Measurements from ENCODE around the gene TNKS1BP1. TPM values are rescaled to one million over a fixed set of nuclear protein-coding genes. Genes with fewer than 3 reads are reported as not detected.

The TNKS1BP1 gene
- total RNA-seq, 1 experiment from 2014 or later, result 127 TPM

Other genes starting within 250 kb of the TNKS1BP1 start
- gene LRRC55, start 143.0 kb downstream of the TNKS1BP1 start, total RNA-seq (2021), result 0.46 to 0.79 TPM (median 0.71 TPM) in 3 replicates
- gene APLNR, start 87.7 kb downstream of the TNKS1BP1 start, total RNA-seq (2021), result 0.53 to 0.89 TPM (median 0.66 TPM) in 3 replicates
- 218 to 228 TPM (median 223 TPM) in 3 replicates for gene SSRP1, start 10.9 kb upstream of the TNKS1BP1 start, total RNA-seq (2021)
- 0.26 to 1.1 TPM (median 0.66 TPM) in 3 replicates for gene P2RX3, start 13.4 kb upstream of the TNKS1BP1 start, total RNA-seq (2021)
- not detected in 3 replicates for gene PRG3, start 56.2 kb upstream of the TNKS1BP1 start, total RNA-seq (2021)
- gene PRG2, start 65.7 kb upstream of the TNKS1BP1 start, total RNA-seq (2021), result 0.57 to 0.60 TPM in 2 of 3 replicates, not detected in the other
- 22.6 to 25.8 TPM (median 25.3 TPM) in 3 replicates for gene SLC43A3, start 102.2 kb upstream of the TNKS1BP1 start, total RNA-seq (2021)
- gene RTN4RL2, start 135.6 kb upstream of the TNKS1BP1 start, total RNA-seq (2021), result 13.8 to 15.5 TPM (median 14.3 TPM) in 3 replicates
- 20.5 to 27.1 TPM (median 21.5 TPM) in 3 replicates for gene SLC43A1, start 190.8 kb upstream of the TNKS1BP1 start, total RNA-seq (2021)
- 63.5 to 92.8 TPM (median 68.4 TPM) in 3 replicates for gene TIMM10, start 205.8 kb upstream of the TNKS1BP1 start, total RNA-seq (2021)
- 0.26 to 0.39 TPM (median 0.34 TPM) in 3 replicates for gene SMTNL1, start 212.6 kb upstream of the TNKS1BP1 start, total RNA-seq (2021)
- gene UBE2L6, start 242.7 kb upstream of the TNKS1BP1 start, total RNA-seq (2021), result 38.8 to 48.5 TPM (median 47.4 TPM) in 3 replicates

Measured in WTC11 (cell line).